Measurements from ENCODE around the gene TMEM209. TPM values are rescaled to one million over a fixed set of nuclear protein-coding genes. Genes with fewer than 3 reads are reported as not detected.

TMEM209 gene
- polyA plus RNA-seq, 1 donor (not counting 4 experiments of a cell fraction or from before 2014, with no cell fraction given), result 20.0 TPM

GRCh38 chr7:130134726-130135125, 70.5 kb downstream of the TMEM209 start:
- no peaks in the 10 kb centered on the region for H4K20me1 ChIP-seq (ENCODE audit: control insufficient read depth, extremely low read depth, insufficient read depth, low read length)
- no peak for DNase-seq (ENCODE audit: low read depth, low spot score)
- H3K4me2 ChIP-seq (ENCODE audit: control insufficient read depth, extremely low read depth, insufficient read depth, low read depth, low read length), result no peak overlapping the region
- H3K27ac ChIP-seq (ENCODE audit: control insufficient read depth, insufficient read depth, low read length), result no peak overlapping the region
- TF ChIP-seq CTCF (optimal IDR thresholded peaks at IDR 0.05 in 1 of 3, IDR thresholded peaks at IDR 0.05 in 1 of 3, conservative IDR thresholded peaks at IDR 0.05 in 1 of 3; ENCODE audit: extremely low read depth in 1 of 3, insufficient read depth in 2 of 3, low read length in 3 of 3) (no peak), EZH2 (IDR thresholded peaks at IDR 0.05; ENCODE audit: low read length) (no peak)
- H2AFZ ChIP-seq (ENCODE audit: control insufficient read depth, low read length), result no peak overlapping the region
- dilution Hi-C loops (cut with MboI; ENCODE audit: extremely low pct_ligation_motif_present, low sequenced_read_pairs), result no loop called here
- peaks cover 6 to 17% of the 10 kb centered on the region in 2 experiments for H3K36me3 ChIP-seq (ENCODE audit: control insufficient read depth in 2 of 2, extremely low read depth in 1 of 2, insufficient read depth in 2 of 2, low read length in 2 of 2)
- FAIRE-seq, result no peak
- no peaks in the 10 kb centered on the region for H3K4me1 ChIP-seq (ENCODE audit: control insufficient read depth, extremely low read depth, insufficient read depth, low read length)
- no peaks in the 10 kb centered on the region for H3K27me3 ChIP-seq (ENCODE audit: control insufficient read depth, extremely low read depth, insufficient read depth, low read length)
- H3K4me3 ChIP-seq (ENCODE audit: control insufficient read depth in 2 of 3, extremely low read depth in 1 of 3, insufficient read depth in 2 of 3, low read depth in 1 of 3, low read length in 3 of 3), result no peak overlapping the region
- no peaks in the 10 kb centered on the region for H3K9me3 ChIP-seq (ENCODE audit: control insufficient read depth, low read depth, low read length)
- H3K9ac ChIP-seq (ENCODE audit: control insufficient read depth, extremely low read depth, insufficient read depth, low read length), result no peak overlapping the region
- no peaks in the 10 kb centered on the region for H3K79me2 ChIP-seq (ENCODE audit: control insufficient read depth, insufficient read depth, low read length)
- H3K9me1 ChIP-seq (ENCODE audit: control insufficient read depth, extremely low read depth, insufficient read depth, low read length), result no peaks in the 10 kb centered on the region

GRCh38 chr7:130134106-130134636, 71.0 kb downstream of the TMEM209 start:
- Histone ChIP-seq H3K27ac (ENCODE audit: control insufficient read depth, insufficient read depth, low read length) (no peak overlapping the region), H2AFZ (ENCODE audit: control insufficient read depth, low read length) (no peak overlapping the region), H3K4me3 (ENCODE audit: control insufficient read depth in 2 of 3, extremely low read depth in 1 of 3, insufficient read depth in 2 of 3, low read depth in 1 of 3, low read length in 3 of 3) (no peak overlapping the region), H4K20me1 (ENCODE audit: control insufficient read depth, extremely low read depth, insufficient read depth, low read length) (no peaks in the 10 kb centered on the region), H3K4me1 (ENCODE audit: control insufficient read depth, extremely low read depth, insufficient read depth, low read length) (no peaks in the 10 kb centered on the region), H3K9ac (ENCODE audit: control insufficient read depth, extremely low read depth, insufficient read depth, low read length) (no peak overlapping the region), H3K4me2 (ENCODE audit: control insufficient read depth, extremely low read depth, insufficient read depth, low read depth, low read length) (no peak overlapping the region), H3K9me3 (ENCODE audit: control insufficient read depth, low read depth, low read length) (no peaks in the 10 kb centered on the region), H3K9me1 (ENCODE audit: control insufficient read depth, extremely low read depth, insufficient read depth, low read length) (no peaks in the 10 kb centered on the region), H3K79me2 (ENCODE audit: control insufficient read depth, insufficient read depth, low read length) (no peaks in the 10 kb centered on the region), H3K27me3 (ENCODE audit: control insufficient read depth, extremely low read depth, insufficient read depth, low read length) (no peaks in the 10 kb centered on the region), H3K36me3 (ENCODE audit: control insufficient read depth in 2 of 2, extremely low read depth in 1 of 2, insufficient read depth in 2 of 2, low read length in 2 of 2) (peaks cover 5 to 15% of the 10 kb centered on the region in 2 experiments)
- DNase-seq (ENCODE audit: low read depth, low spot score), result no peak
- no peak for FAIRE-seq
- dilution Hi-C loops (cut with MboI; ENCODE audit: extremely low pct_ligation_motif_present, low sequenced_read_pairs), result no loop called here
- TF ChIP-seq EZH2 (IDR thresholded peaks at IDR 0.05; ENCODE audit: low read length) (no peak), CTCF (optimal IDR thresholded peaks at IDR 0.05 in 1 of 3, IDR thresholded peaks at IDR 0.05 in 1 of 3, conservative IDR thresholded peaks at IDR 0.05 in 1 of 3; ENCODE audit: extremely low read depth in 1 of 3, insufficient read depth in 2 of 3, low read length in 3 of 3) (no peak)

Measured in keratinocyte (primary cell).